Measurements from ENCODE around the gene NUDCD3. TPM values are rescaled to one million over a fixed set of nuclear protein-coding genes. Genes with fewer than 3 reads are reported as not detected.

NUDCD3 gene
- total RNA-seq, 6 experiments from 2014 or later: 24.4 to 47.1 (median 42.5) TPM

GRCh38 chr7:44477938-44478337, 12.5 kb downstream of the NUDCD3 start:
- Histone ChIP-seq H3K4me3 (no peak overlapping the region), H3K27me3 (no peaks in the 10 kb centered on the region), H3K36me3 (peaks cover 0 to 53% (median 11%) of the 10 kb centered on the region in 4 donors), H3K27ac (peak overlapping the region in 1 of 3 donors; percentile 10), H3K4me1 (peaks cover 0 to 16% (median 3%) of the 10 kb centered on the region in 4 donors), H3K9me3 (no peaks in the 10 kb centered on the region)
- ATAC-seq (no peak), DNase-seq (no peak)
- 86% methylated on average over 8 of the region's 8 CpGs for WGBS (ENCODE audit: insufficient coverage, low coverage, low lambda C conversion rate, missing lambda C conversion rate)
- intact Hi-C loops (cut with DNase I): loop anchor here (5.0 kb wide), 2 partner anchors 231 to 241 kb away; no protein-coding TSS in a partner anchor
- TF ChIP-seq CTCF (IDR thresholded peaks at IDR 0.05) (no peak), POLR2A (IDR thresholded peaks at IDR 0.05) (no peak)

- H3K4me3 ChIP-seq: no peak overlapping the region
- intact Hi-C loops (cut with DNase I): loop anchor here (5.0 kb wide), 2 partner anchors 230 to 240 kb away; no protein-coding TSS in a partner anchor
- H3K27ac ChIP-seq: peak overlapping the region in 1 of 3 donors; percentile 10
- H3K9me3 ChIP-seq: no peaks in the 10 kb centered on the region
- ATAC-seq (peak; percentile 95 to 99 (median 98)), DNase-seq (peak; percentile 53 to 72 (median 68))
- TF ChIP-seq CTCF (IDR thresholded peaks at IDR 0.05): peak; percentile 93 to 96 (median 95)
- TF ChIP-seq POLR2A (IDR thresholded peaks at IDR 0.05): no peak
- peaks cover 0 to 21% (median 6%) of the 10 kb centered on the region in 4 donors for H3K4me1 ChIP-seq
- no peaks in the 10 kb centered on the region for H3K27me3 ChIP-seq
- peaks cover 0 to 48% (median 11%) of the 10 kb centered on the region in 4 donors for H3K36me3 ChIP-seq
- 20% methylated on average over 6 of the region's 6 CpGs for WGBS (ENCODE audit: insufficient coverage, low coverage, low lambda C conversion rate, missing lambda C conversion rate)
Observed at GRCh38 chr7:44477063-44477830, 13.2 kb downstream of the NUDCD3 start.

GRCh38 chr7:44476313-44476712, 14.1 kb downstream of the NUDCD3 start:
- peaks cover 0 to 38% (median 11%) of the 10 kb centered on the region in 4 donors for H3K36me3 ChIP-seq
- H3K4me3 ChIP-seq: no peak overlapping the region
- ATAC-seq (peak in 1 of 4 donors; percentile 49), DNase-seq (no peak)
- H3K27me3 ChIP-seq: no peaks in the 10 kb centered on the region
- intact Hi-C loops (cut with DNase I): loop anchor here (5.0 kb wide), 2 partner anchors 229 to 239 kb away; no protein-coding TSS in a partner anchor
- 51% methylated on average over 3 of the region's 5 CpGs for WGBS (ENCODE audit: insufficient coverage, low coverage, low lambda C conversion rate, missing lambda C conversion rate)
- H3K9me3 ChIP-seq: no peaks in the 10 kb centered on the region
- H3K27ac ChIP-seq: no peak overlapping the region
- TF ChIP-seq POLR2A (IDR thresholded peaks at IDR 0.05) (no peak), CTCF (IDR thresholded peaks at IDR 0.05) (no peak)
- H3K4me1 ChIP-seq: peaks cover 0 to 30% (median 8%) of the 10 kb centered on the region in 4 donors

GRCh38 chr7:44473295-44473694, 17.2 kb downstream of the NUDCD3 start:
- Histone ChIP-seq H3K4me3 (no peak overlapping the region), H3K4me1 (peaks cover 0 to 60% (median 17%) of the 10 kb centered on the region in 4 donors), H3K36me3 (peaks cover 0 to 10% (median 3%) of the 10 kb centered on the region in 4 donors), H3K27me3 (no peaks in the 10 kb centered on the region), H3K9me3 (no peaks in the 10 kb centered on the region), H3K27ac (no peak overlapping the region)
- TF ChIP-seq CTCF (IDR thresholded peaks at IDR 0.05) (no peak), POLR2A (IDR thresholded peaks at IDR 0.05) (no peak)
- 57% methylated on average over 3 of the region's 3 CpGs for WGBS (ENCODE audit: insufficient coverage, low coverage, low lambda C conversion rate, missing lambda C conversion rate)
- DNase-seq (no peak), ATAC-seq (peak; percentile 25 to 71 (median 46))
- intact Hi-C loops (cut with DNase I): no loop called here
